GM21367 (cell line): Measurements from ENCODE around the gene NSUN4.
"Not testable (repeated sequence)": the region's sequence is repeated elsewhere in the genome, so short reads cannot be mapped to it uniquely, and the experiment has no call there.

Experiments
- ATAC-seq: cut with Tn5 transposase; IDR thresholded peaks from one replicate; pipeline ENCODE4 v1.9.1; 2021; ENCODE audit not compliant: unreplicated experiment

The NSUN4 gene

GRCh38 chr1:46340404-46341221, at the start of gene NSUN4:
Gene NSUN4 (plus strand): TSS chr1:46340807. CDS start chr1:46340827, 20 bp downstream.
- peak; percentile 68 for ATAC-seq

- ATAC-seq = no peak
These were observed 45.3 kb upstream of the NSUN4 start for GRCh38 chr1:46295306-46295705.

GRCh38 chr1:46298387-46298786, 42.2 kb upstream of the NSUN4 start:
- no peak for ATAC-seq

- ATAC-seq = no peak
These were observed 39.8 kb upstream of the NSUN4 start for GRCh38 chr1:46300673-46301405.

GRCh38 chr1:46301406-46301807, 39.2 kb upstream of the NSUN4 start:
- ATAC-seq = no peak

- ATAC-seq = peak; percentile 44
These were observed 38.6 kb upstream of the NSUN4 start for GRCh38 chr1:46301808-46302640.

- no peak for ATAC-seq
These were observed 38.0 kb upstream of the NSUN4 start for GRCh38 chr1:46302641-46303037.

GRCh38 chr1:46303038-46303871, 37.4 kb upstream of the NSUN4 start, which contains the start of the genes LRRC41 and UQCRH:
Gene LRRC41 (minus strand): TSS chr1:46303616. CDS start chr1:46303322, 294 bp downstream.
Gene UQCRH (plus strand): TSS chr1:46303698. CDS start chr1:46303767, 69 bp downstream.
- peak; percentile 65 for ATAC-seq

- ATAC-seq = no peak
These were observed 36.7 kb upstream of the NSUN4 start for GRCh38 chr1:46303872-46304326.

GRCh38 chr1:46306159-46306530, 34.5 kb upstream of the NSUN4 start:
- no peak for ATAC-seq

- ATAC-seq = no peak
These were observed 31.0 kb upstream of the NSUN4 start for GRCh38 chr1:46309401-46310159.

- no peak for ATAC-seq
These were observed 30.3 kb upstream of the NSUN4 start for GRCh38 chr1:46310321-46310720.

GRCh38 chr1:46315669-46316403, 24.8 kb upstream of the NSUN4 start:
- ATAC-seq = no peak

- no peak for ATAC-seq
These were observed 23.3 kb upstream of the NSUN4 start for GRCh38 chr1:46317323-46317722.

GRCh38 chr1:46319301-46319700, 21.3 kb upstream of the NSUN4 start:
- not testable (repeated sequence) for ATAC-seq

GRCh38 chr1:46319960-46320914, 20.4 kb upstream of the NSUN4 start:
- ATAC-seq = not testable (repeated sequence)

GRCh38 chr1:46322191-46322590, 18.4 kb upstream of the NSUN4 start:
- not testable (repeated sequence) for ATAC-seq
